Neural cell (in vitro differentiated cells): ENCODE measurements around the gene RNASE11.
"Not testable (repeated sequence)": the region's sequence is repeated elsewhere in the genome, so short reads cannot be mapped to it uniquely, and the experiment has no call there.

ENCODE experiments used
- TF ChIP-seq, protein P1 (sequence below): fragments of 450-650 bp; IDR thresholded peaks from 2 replicates; pipeline ENCODE4 v1.5.1; 2014; ENCODE audit warnings: antibody characterized with exemption, mild to moderate bottlenecking, moderate library complexity; ENCODE audit not compliant: poor library complexity, severe bottlenecking
- TF ChIP-seq, protein P2 (sequence below): IDR thresholded peaks from 2 replicates; pipeline ENCODE4 v1.6.1; 2012; ENCODE audit warnings: borderline replicate concordance

DNA sequence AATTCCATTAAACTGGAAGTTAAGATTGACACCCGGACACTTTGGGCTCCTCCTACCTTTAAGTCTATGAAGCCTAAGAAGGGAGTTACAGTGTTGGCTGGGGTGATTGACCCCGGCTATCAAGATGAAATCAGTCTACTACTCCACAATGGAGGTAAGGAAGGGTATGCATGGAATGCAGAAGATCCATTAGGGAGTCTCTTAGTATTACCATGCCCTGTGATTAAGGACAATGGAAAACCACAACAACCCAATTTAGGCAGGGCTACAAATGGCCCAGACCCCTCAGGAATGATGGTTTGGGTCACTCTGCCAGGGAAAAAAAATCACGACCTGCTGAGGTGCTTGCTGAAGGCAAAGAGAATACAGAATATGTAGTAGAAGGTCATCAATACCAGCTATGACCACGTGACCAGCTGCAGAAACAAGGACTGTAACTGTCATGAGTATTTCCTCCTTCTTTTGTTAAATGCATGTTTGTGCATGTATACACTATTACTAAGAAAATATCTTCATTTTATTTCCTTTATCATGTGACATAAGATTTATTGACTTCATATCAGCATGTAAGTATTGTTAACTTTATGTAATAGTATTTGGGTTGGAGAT, 15.3 kb downstream of the RNASE11 start:
- TF ChIP-seq, protein P1, sequence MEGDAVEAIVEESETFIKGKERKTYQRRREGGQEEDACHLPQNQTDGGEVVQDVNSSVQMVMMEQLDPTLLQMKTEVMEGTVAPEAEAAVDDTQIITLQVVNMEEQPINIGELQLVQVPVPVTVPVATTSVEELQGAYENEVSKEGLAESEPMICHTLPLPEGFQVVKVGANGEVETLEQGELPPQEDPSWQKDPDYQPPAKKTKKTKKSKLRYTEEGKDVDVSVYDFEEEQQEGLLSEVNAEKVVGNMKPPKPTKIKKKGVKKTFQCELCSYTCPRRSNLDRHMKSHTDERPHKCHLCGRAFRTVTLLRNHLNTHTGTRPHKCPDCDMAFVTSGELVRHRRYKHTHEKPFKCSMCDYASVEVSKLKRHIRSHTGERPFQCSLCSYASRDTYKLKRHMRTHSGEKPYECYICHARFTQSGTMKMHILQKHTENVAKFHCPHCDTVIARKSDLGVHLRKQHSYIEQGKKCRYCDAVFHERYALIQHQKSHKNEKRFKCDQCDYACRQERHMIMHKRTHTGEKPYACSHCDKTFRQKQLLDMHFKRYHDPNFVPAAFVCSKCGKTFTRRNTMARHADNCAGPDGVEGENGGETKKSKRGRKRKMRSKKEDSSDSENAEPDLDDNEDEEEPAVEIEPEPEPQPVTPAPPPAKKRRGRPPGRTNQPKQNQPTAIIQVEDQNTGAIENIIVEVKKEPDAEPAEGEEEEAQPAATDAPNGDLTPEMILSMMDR: not testable (repeated sequence)
- TF ChIP-seq, protein P2, sequence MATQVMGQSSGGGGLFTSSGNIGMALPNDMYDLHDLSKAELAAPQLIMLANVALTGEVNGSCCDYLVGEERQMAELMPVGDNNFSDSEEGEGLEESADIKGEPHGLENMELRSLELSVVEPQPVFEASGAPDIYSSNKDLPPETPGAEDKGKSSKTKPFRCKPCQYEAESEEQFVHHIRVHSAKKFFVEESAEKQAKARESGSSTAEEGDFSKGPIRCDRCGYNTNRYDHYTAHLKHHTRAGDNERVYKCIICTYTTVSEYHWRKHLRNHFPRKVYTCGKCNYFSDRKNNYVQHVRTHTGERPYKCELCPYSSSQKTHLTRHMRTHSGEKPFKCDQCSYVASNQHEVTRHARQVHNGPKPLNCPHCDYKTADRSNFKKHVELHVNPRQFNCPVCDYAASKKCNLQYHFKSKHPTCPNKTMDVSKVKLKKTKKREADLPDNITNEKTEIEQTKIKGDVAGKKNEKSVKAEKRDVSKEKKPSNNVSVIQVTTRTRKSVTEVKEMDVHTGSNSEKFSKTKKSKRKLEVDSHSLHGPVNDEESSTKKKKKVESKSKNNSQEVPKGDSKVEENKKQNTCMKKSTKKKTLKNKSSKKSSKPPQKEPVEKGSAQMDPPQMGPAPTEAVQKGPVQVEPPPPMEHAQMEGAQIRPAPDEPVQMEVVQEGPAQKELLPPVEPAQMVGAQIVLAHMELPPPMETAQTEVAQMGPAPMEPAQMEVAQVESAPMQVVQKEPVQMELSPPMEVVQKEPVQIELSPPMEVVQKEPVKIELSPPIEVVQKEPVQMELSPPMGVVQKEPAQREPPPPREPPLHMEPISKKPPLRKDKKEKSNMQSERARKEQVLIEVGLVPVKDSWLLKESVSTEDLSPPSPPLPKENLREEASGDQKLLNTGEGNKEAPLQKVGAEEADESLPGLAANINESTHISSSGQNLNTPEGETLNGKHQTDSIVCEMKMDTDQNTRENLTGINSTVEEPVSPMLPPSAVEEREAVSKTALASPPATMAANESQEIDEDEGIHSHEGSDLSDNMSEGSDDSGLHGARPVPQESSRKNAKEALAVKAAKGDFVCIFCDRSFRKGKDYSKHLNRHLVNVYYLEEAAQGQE: not testable (repeated sequence)
